H1 (cell line): Measurements from ENCODE around the gene LTBP1. TPM values are rescaled to one million over a fixed set of nuclear protein-coding genes. Genes with fewer than 3 reads are reported as not detected.

Experiments used
- CTCF ChIA-PET: fragments of 300-600 bp; sonication (Branson Sonifier 250); formaldehyde crosslinking; loops from one replicate; lab custom pipeline; 2021; ENCODE audit not compliant: partially characterized antibody; lab: Charles Lee
- POLR2A ChIA-PET: fragments of 300-600 bp; sonication (Branson Sonifier 250); formaldehyde crosslinking; loops from one replicate; lab custom pipeline; 2021; ENCODE audit warnings: inconsistent platforms; ENCODE audit not compliant: partially characterized antibody; lab: Charles Lee
- DNase-seq, 2 experiments: peaks; one replicate each; pipeline versions ENCODE4 v3.0.0 to v3.0.0-alpha.2; 2010 to 2022; ENCODE audit warnings: low spot score in 2 of 2, low read depth in 1 of 2, mixed read lengths in 1 of 2
- FAIRE-seq: peaks from 2 replicates; lab custom pipeline; 2011; peaks lifted over from hg19 to GRCh38; lab: Jason Lieb, UNC
- H2AFZ ChIP-seq: 2 replicates; pipeline ENCODE4 v1.8.1; 2012; ENCODE audit warnings: low read length, inconsistent platforms
- H2AK5ac ChIP-seq: 2 replicates; pipeline ENCODE4 v1.6.1; 2013; ENCODE audit warnings: low read depth, low read length
- H2BK120ac ChIP-seq: replicated peaks from 2 replicates; pipeline ENCODE3; 2013; ENCODE audit warnings: low read depth, low read length, inconsistent platforms
- H2BK12ac ChIP-seq: 2 replicates; pipeline ENCODE4 v1.6.1; 2013; ENCODE audit warnings: low read depth, low read length
- H2BK15ac ChIP-seq: 2 replicates; pipeline ENCODE4 v1.6.1; 2013; ENCODE audit warnings: low read length
- H2BK20ac ChIP-seq: 2 replicates; pipeline ENCODE4 v1.6.1; 2013; ENCODE audit warnings: low read length
- H2BK5ac ChIP-seq: 2 replicates; pipeline ENCODE4 v1.6.1; 2013; ENCODE audit warnings: low read depth, low read length
- H3K14ac ChIP-seq: 2 replicates; pipeline ENCODE4 v1.6.1; 2013; ENCODE audit warnings: inconsistent platforms; ENCODE audit not compliant: insufficient read length
- H3K18ac ChIP-seq: 2 replicates; pipeline ENCODE4 v1.6.1; 2013; ENCODE audit warnings: low read length; ENCODE audit errors: extremely low read depth
- H3K23ac ChIP-seq: 2 replicates; pipeline ENCODE4 v1.6.1; 2013; ENCODE audit warnings: inconsistent platforms; ENCODE audit not compliant: insufficient read length
- H3K23me2 ChIP-seq: 2 replicates; pipeline ENCODE4 v1.6.1; 2013; ENCODE audit warnings: low read depth, low read length
- H3K27ac ChIP-seq: 2 replicates; pipeline ENCODE4 v1.6.1; 2011; ENCODE audit warnings: low read depth, low read length, inconsistent platforms
- H3K27me3 ChIP-seq, 4 experiments: replicated peaks in 1 of 4; 1 replicate in 1 of 4; 2 replicates in 3 of 4; pipeline versions ENCODE4 v1.6.1 to v1.8.1; 2011 to 2013; ENCODE audit warnings: low read length in 3 of 4, mild to moderate bottlenecking in 3 of 4, inconsistent platforms in 2 of 4, mixed read lengths in 2 of 4, moderate library complexity in 1 of 4; ENCODE audit not compliant: control insufficient read depth in 3 of 4, insufficient read depth in 3 of 4; ENCODE audit errors: extremely low read depth in 1 of 4
- H3K36me3 ChIP-seq, 4 experiments: 2 replicates each; pipeline versions ENCODE4 v1.6.1 to v1.8.1; 2011 to 2013; ENCODE audit warnings: mild to moderate bottlenecking in 4 of 4, low read length in 3 of 4, moderate library complexity in 2 of 4, control low read depth in 1 of 4, inconsistent platforms in 1 of 4; ENCODE audit not compliant: insufficient read depth in 4 of 4, control insufficient read depth in 2 of 4
- H3K4ac ChIP-seq: replicated peaks from 2 replicates; pipeline ENCODE3; 2013; ENCODE audit warnings: low read length, low read depth, mixed read lengths, inconsistent platforms; ENCODE audit not compliant: insufficient read length
- H3K4me1 ChIP-seq, 4 experiments: replicated peaks in 1 of 4; 1 replicate in 1 of 4; 2 replicates in 3 of 4; pipeline versions ENCODE4 v1.6.1 to v1.8.1; 2011 to 2013; ENCODE audit warnings: low read length in 3 of 4, inconsistent platforms in 2 of 4, mixed read lengths in 1 of 4; ENCODE audit not compliant: insufficient read depth in 4 of 4, control insufficient read depth in 3 of 4
- H3K4me2 ChIP-seq, 2 experiments: 2 replicates each; pipeline versions ENCODE4 v1.6.1 to v1.8.1; 2011 to 2013; ENCODE audit warnings: low read depth in 2 of 2, low read length in 2 of 2, control low read depth in 1 of 2, inconsistent platforms in 1 of 2, mild to moderate bottlenecking in 1 of 2; ENCODE audit not compliant: insufficient read depth in 1 of 2
- H3K4me3 ChIP-seq, 4 experiments: fragments of 200-600, 300-600 bp in 1 of 4; sonication (generic), shearing (Covaris generic), sonication (Bioruptor Twin) in 1 of 4; 2 replicates each; pipeline versions ENCODE4 v1.5.1 to v1.8.1; 2011 to 2016; ENCODE audit warnings: low read length in 4 of 4, low read depth in 3 of 4, control low read depth in 2 of 4, inconsistent platforms in 2 of 4, mild to moderate bottlenecking in 2 of 4, mixed read lengths in 1 of 4, moderate library complexity in 1 of 4; ENCODE audit not compliant: insufficient read depth in 2 of 4; ENCODE audit errors: extremely low read depth in 1 of 4
- H3K56ac ChIP-seq: replicated peaks from 2 replicates; pipeline ENCODE3; 2013; ENCODE audit warnings: low read depth, mild to moderate bottlenecking, mixed read lengths, low read length, inconsistent platforms; ENCODE audit not compliant: insufficient read length
- H3K79me1 ChIP-seq: 2 replicates; pipeline ENCODE4 v1.6.1; 2013; ENCODE audit warnings: low read depth, low read length, control low read depth
- H3K79me2 ChIP-seq, 2 experiments: 2 replicates each; pipeline versions ENCODE4 v1.6.1 to v1.8.1; 2012 to 2013; ENCODE audit warnings: low read length in 2 of 2, mild to moderate bottlenecking in 2 of 2, inconsistent platforms in 1 of 2; ENCODE audit not compliant: insufficient read depth in 2 of 2, control insufficient read depth in 1 of 2
- H3K9ac ChIP-seq, 4 experiments: replicated peaks in 1 of 4; 1 replicate in 1 of 4; 2 replicates in 3 of 4; pipeline versions ENCODE4 v1.6.1 to v1.8.1; 2011 to 2013; ENCODE audit warnings: low read depth in 3 of 4, low read length in 3 of 4, control low read depth in 2 of 4, mild to moderate bottlenecking in 2 of 4, moderate library complexity in 2 of 4, inconsistent platforms in 1 of 4; ENCODE audit errors: extremely low read depth in 1 of 4
- H3K9me3 ChIP-seq, 2 experiments: 2 replicates each; pipeline versions ENCODE4 v1.6.1 to v1.8.1; 2012 to 2013; ENCODE audit warnings: mild to moderate bottlenecking in 2 of 2, moderate library complexity in 2 of 2, control low read depth in 1 of 2, inconsistent platforms in 1 of 2, low read depth in 1 of 2, low read length in 1 of 2, mixed read lengths in 1 of 2; ENCODE audit not compliant: insufficient read depth in 2 of 2
- H4K20me1 ChIP-seq, 2 experiments: replicated peaks in 1 of 2; 2 replicates each; pipeline versions ENCODE3 to v1.8.1; 2011 to 2013; ENCODE audit warnings: inconsistent platforms in 2 of 2, low read length in 2 of 2, mild to moderate bottlenecking in 1 of 2; ENCODE audit not compliant: insufficient read depth in 2 of 2, control insufficient read depth in 1 of 2
- H4K5ac ChIP-seq: 2 replicates; pipeline ENCODE4 v1.6.1; 2013; ENCODE audit warnings: low read length, low read depth, mixed read lengths, inconsistent platforms; ENCODE audit not compliant: insufficient read length
- H4K8ac ChIP-seq: 2 replicates; pipeline ENCODE4 v1.8.0; 2013; ENCODE audit warnings: mild to moderate bottlenecking, moderate library complexity, low read length, inconsistent platforms; ENCODE audit not compliant: insufficient read depth; ENCODE audit errors: extremely low read depth
- H4K91ac ChIP-seq: replicated peaks from 2 replicates; pipeline ENCODE3; 2013; ENCODE audit warnings: low read length, mixed read lengths, inconsistent platforms; ENCODE audit not compliant: insufficient read length
- KDM4A ChIP-seq: IDR thresholded peaks from one replicate; pipeline ENCODE4 v1.7.1; 2012; ENCODE audit warnings: low read depth, mild to moderate bottlenecking, moderate library complexity, low read length, inconsistent platforms; ENCODE audit not compliant: severe bottlenecking
- POLR2AphosphoS5 ChIP-seq: IDR thresholded peaks from 2 replicates; pipeline ENCODE4 v1.6.1; 2011; ENCODE audit warnings: low read depth, low read length
- SP4 ChIP-seq: IDR thresholded peaks from 2 replicates; pipeline ENCODE4 v1.6.1; 2012; ENCODE audit warnings: low read length, inconsistent platforms
- WGBS, 2 experiments: shearing (Covaris generic) in 1 of 2; methylation state at CpG; one replicate each; pipeline versions ENCODE4 v1.1.6 to v1.1.7; 2013 to 2015; ENCODE audit warnings: low lambda C conversion rate in 2 of 2, mixed read lengths in 2 of 2, inconsistent platforms in 1 of 2, low coverage in 1 of 2, missing lambda C conversion rate in 1 of 2; ENCODE audit not compliant: insufficient replicate concordance in 2 of 2, insufficient coverage in 1 of 2, insufficient read length in 1 of 2; ENCODE audit errors: extremely low coverage in 1 of 2, missing lambda C conversion rate in 1 of 2; 5-methylcytosine and 5-hydroxymethylcytosine counted together
- polyA plus RNA-seq, 7 experiments: library from polyadenylated mRNA; depleted of rRNA in 3 of 7; stranded (reverse) in 5 of 7; unstranded in 2 of 7; fragments of >200 nt in 5 of 7; fragments of 200-250 nt in 2 of 7; gene quantifications; 1 replicate in 5 of 7; 2 replicates in 1 of 7; 4 replicates in 1 of 7; pipeline versions ENCODE4 v1.2.1 to v1.2.3, GENCODE V29; 2011 to 2013; ENCODE audit warnings: missing spikeins in 2 of 7, mixed read lengths in 2 of 7
- total RNA-seq: library from RNA; stranded (reverse); fragmentation: NEBNext Ultra II Directional; extraction: Animal tissue kit (Norgen Biotek cat#: 25700); gene quantifications from 2 replicates; pipeline ENCODE4 v1.2.1, GENCODE V29; 2021

The LTBP1 gene
- total and polyA plus RNA-seq, 2 of the 8 experiments (the other 6 are each of a cell fraction or from before 2014, with no cell fraction given) = 15.4 to 24.7 TPM

DNA sequence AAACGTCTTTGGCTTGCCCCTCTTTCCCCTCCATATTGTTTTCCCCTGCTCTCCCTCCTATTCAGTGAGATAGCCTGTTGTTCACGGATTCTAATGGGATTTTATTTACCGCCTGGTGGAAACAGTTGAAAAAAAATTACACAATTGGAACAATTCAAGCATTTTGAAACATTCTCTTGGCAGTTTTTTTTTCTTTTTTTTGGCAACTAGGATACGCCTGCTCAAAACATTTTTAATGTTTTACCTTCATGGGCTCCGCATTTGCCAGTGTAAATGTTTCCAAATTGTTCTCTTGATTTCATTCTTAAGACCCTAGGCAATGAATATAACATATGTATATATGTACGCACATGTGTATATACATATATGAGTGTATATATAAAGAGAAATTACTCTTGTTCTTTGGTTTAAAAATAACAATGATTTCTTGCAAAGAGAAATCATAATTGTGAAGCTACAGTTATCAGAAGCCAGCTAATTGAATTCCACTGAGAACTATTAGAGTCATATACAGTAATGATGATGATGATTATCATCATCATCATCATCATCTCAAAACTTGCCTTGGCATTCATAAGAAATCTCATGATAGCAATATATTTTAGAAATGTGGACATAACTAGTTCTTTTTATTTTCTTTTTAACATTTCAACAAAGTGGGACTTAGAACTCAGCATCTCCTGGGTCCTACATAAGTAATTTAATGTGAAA is 146.7 kb downstream of the LTBP1 start:
- Histone ChIP-seq H2BK120ac (no peak overlapping the region), H3K36me3 (no peaks in the 10 kb centered on the region), H3K18ac (no peak overlapping the region), H2BK20ac (no peak overlapping the region), H3K27ac (no peak overlapping the region), H4K20me1 (no peaks in the 10 kb centered on the region), H4K8ac (no peak overlapping the region), H3K79me1 (no peaks in the 10 kb centered on the region), H3K4me3 (no peak overlapping the region), H3K9ac (no peak overlapping the region), H3K79me2 (no peaks in the 10 kb centered on the region)
- CTCF ChIA-PET = no interaction called here
- TF ChIP-seq POLR2AphosphoS5 = no peak
- TF ChIP-seq KDM4A = no peak
- no peak for TF ChIP-seq SP4
- TF ChIP-seq, all 59 proteins: peak for 0
- whole genome bisulfite sequencing, 2 experiments = 92% methylated on average over 6 of the region's 6 CpGs; no CpG with 5 or more reads in 1 of the 2 experiments
- Histone ChIP-seq H3K27me3 (no peaks in the 10 kb centered on the region), H3K23ac (no peak overlapping the region), H2BK5ac (no peak overlapping the region), H3K9me3 (no peaks in the 10 kb centered on the region), H3K4me2 (no peak overlapping the region), H3K4ac (no peak overlapping the region), H3K56ac (no peak overlapping the region), H3K23me2 (no peaks in the 10 kb centered on the region; the same call in 1 of the 2 replicates), H2AFZ (no peak overlapping the region), H4K5ac (no peak overlapping the region), H4K91ac (no peak overlapping the region), H3K4me1 (no peaks in the 10 kb centered on the region), H2BK15ac (no peak overlapping the region), H2BK12ac (no peak overlapping the region), H2AK5ac (no peak overlapping the region), H3K14ac (no peak overlapping the region)
- FAIRE-seq = no peak
- POLR2A ChIA-PET = no interaction called here
- no peak for DNase-seq
